GM18517 (cell line): ENCODE measurements around the gene DCLK1.
"Not testable (repeated sequence)": the region's sequence is repeated elsewhere in the genome, so short reads cannot be mapped to it uniquely, and the experiment has no call there.

ENCODE experiments used
- ATAC-seq: cut with Tn5 transposase; IDR thresholded peaks from one replicate; pipeline ENCODE4 v1.9.1; 2021; ENCODE audit warnings: mild to moderate bottlenecking, moderate library complexity; ENCODE audit not compliant: unreplicated experiment

DCLK1 gene

DNA sequence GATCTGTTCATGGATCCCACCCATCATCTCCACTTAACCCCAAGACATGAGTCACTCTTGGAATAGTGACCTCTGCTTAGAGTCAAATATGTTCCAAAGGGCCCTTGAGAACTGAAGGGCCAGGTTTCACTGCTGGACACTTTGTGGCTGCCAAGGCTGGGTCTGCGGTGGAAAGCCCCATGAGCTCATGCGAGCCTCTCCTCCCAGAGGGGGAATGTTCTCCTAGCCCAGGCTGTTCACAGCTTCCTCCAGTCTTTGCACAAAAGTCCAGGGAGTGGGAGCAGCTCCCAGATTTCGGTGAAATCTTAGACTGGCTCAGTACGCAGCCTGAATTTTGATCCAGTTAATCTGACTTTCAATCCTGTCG, 732 bp upstream of the DCLK1 start:
- no peak for ATAC-seq

DNA sequence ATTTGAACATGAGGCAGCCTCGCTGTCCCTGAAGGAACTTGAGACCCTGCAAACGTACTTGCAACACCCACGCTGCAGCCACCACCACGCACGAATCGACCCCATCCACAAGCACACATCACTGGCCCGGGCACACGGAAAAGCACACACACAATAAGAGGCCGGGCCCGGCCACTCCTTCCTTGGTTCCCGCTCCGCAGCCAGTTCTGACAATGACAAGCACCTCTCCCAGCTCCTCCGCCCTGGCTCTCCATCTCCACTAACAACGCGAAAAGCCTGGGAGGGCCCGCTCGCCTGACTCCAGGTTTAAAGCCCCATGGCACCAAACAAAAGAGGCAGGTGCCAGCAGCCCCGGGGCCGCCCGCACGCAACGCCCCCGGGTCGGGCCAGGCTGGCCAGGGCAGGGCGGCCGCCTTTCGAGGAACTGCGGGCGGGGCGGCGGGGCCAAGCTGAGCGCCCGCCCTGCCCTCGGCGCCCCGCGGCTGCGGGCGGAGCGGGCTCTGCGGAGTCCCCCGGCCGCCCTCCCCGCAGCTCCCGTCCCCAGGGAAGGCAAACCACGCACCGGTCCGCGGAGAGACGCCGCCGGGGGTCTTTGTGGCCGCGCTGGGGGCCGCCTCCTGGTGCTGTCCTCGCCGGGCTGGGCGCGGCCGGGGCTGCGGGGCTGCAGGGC, 495 bp downstream of the DCLK1 start:
- no peak for ATAC-seq

DNA sequence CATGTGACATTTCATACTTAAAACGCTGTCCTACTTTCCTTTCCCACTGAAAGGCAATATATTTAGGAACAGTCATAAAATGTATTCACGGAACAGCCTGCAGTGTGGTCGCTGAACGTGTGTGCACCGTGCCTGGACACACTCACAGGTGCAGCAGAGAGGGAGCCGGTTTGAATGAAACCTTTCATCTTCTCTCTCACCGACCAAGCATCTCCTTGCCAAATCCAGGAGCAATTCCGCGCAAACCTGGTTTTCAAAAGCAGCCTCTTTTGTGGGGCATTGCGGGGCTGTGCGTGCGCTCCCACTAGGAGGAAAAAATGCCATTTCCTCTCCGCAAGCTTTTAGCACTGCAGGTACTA, 1.0 kb downstream of the DCLK1 start:
- no peak for ATAC-seq

DNA sequence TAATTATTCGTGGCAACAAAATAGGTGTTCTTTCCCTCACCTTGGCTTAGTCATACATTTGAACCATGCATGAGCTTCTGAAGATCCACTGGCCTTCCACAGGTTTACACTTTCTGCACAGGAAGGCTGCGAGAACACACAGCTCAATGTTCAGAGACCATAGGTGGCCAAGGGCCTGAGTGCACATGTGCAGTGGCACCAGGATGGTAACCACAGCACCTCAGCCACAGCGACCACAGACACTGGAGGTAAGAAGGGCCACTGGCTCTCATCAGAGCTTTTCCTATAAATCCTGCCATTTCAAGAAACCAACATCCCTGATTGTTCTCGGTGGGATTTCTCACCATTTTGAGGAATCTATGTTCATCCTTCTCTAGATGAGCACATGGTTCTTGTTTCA, 1.6 kb downstream of the DCLK1 start:
- ATAC-seq: no peak

DNA sequence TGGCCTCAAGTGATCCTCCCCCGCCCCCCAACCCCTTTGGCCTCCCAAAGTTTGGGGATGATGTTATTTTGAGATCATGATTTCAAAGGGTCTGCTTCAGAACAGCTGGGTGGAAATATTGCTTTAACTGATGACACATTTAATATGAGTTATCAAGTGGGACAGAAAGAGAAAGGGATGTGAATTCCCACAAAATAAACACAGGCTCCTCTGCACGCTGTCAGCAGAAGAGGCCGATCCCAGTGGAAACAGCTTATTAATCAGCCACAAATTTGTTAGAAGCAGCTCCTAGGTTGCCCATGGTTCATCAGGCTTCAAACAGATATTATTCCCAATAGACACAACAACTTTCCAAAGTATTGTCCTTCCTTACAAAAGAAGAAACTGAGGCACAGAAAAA, 4.7 kb downstream of the DCLK1 start:
- no peak for ATAC-seq

DNA sequence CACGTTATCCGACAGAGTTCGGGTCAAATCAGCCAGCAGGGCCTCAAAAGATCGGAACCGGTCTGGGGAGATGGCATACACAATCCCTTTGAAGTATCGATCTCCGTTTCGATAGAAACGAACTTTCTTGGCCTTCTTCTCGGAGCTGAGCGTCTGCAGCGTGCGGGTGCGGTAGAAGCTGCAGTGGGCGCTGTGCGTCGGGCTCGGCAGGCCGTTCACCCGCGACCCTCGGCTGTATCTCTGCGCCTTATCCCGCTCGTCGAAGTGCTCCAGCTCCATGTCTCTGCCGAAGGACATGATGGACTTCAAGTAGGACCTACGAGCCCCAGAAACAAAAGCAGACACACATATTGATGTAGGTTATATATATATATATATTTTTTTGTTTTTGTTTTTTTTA, 5.3 kb downstream of the DCLK1 start:
- ATAC-seq: no peak

DNA sequence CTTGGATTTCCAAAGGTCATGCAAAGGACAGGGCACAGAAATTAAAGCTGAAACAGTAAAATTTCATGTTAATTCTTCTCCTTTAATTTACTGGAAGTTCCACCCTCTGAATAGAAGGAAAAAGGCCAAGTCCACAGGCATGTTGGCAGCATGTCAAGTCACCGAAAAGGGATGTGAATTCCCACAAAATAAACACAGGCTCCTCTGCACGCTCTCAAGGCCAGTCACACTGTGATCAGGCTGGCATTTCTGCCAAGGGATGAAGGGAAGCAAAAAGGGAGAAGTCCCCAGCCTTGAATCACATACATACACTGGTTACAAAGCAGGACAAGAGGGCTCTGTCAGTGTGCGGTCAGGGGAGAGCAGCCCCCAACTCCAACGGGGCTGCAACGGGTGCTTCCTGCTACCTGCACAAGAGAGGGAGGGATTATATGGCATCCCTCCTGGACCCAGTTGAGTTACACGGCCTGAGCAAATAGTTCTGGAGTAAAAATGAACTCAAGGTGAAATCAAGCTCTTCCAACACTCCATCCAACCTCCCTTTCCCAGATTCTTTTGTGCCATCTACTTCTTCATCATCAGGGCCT, 6.9 kb downstream of the DCLK1 start:
- ATAC-seq: no peak

DNA sequence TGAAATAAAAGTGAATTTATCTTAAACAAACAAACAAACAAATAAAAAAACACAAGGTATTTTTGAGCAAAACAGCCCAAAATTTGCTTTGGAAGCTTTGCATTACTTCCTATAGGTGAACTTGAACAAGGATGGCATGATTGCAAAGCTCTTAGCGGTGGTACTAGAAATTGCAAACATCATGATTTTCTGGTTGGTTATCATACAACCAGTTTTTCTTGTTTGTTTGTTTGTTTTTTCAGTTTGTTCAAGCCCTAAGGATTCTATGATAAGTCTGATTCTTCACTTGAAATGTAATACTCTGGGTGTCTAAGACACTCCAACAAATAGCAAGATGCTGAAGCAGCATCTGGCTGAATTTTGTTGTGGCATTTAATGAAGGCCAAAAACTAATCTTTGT, 15.9 kb downstream of the DCLK1 start:
- ATAC-seq: no peak

DNA sequence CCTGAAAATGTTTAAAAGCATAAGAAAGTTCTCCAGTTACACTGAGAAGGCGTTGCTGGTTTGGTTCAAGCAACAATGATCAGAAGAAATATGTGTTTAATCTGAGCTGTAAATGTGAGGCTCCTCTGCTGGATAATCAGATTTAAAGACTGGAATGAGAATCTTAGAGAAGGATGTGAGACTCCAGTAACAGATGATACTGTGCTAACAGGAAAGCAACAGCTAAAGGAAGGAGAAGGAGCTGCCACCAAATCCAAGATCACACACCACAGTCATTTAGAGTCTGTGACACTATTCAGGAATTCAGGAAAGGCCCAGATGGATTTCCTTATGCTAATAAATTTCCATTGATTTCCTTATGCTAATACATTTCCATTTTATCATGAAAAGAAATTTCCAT, 16.9 kb downstream of the DCLK1 start:
- ATAC-seq: no peak

DNA sequence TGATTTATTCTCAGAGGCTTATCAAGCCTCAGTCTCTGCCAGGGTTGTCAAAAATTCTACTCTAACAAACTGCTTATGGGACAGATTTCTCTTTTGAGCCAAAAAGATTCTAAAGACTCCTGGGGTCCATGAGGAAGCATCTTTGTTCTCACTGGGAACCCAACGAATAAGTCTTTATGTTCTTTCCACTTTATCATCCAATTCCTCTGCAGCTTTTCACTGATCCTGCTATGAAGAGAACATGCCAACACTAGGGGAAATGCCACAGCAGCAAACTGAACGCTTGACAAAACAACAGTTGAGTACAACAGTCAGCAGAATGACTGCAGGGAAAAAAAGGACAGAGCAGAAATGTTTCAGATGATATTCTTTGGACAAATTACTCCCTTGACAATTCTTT, 22.2 kb downstream of the DCLK1 start:
- no peak for ATAC-seq

DNA sequence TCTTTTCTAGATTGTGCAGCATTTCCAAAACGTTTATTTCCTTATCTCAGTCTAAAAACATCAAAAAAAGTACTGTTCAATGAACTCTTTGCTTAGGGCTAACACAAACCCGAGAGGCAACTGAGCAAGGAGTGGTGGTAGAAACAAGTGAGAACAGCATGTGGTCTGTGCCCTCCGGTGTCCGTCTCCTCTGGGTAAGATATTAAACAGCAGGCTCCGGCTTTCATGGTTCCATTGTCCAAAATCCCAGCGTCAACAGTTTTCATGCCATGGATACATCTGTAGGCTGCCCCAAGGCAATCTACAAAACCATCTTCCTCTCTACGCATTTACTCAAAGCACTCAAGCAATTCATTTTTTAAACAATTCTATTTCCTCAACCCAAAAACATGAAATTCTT, 22.8 kb downstream of the DCLK1 start:
- ATAC-seq: no peak

DNA sequence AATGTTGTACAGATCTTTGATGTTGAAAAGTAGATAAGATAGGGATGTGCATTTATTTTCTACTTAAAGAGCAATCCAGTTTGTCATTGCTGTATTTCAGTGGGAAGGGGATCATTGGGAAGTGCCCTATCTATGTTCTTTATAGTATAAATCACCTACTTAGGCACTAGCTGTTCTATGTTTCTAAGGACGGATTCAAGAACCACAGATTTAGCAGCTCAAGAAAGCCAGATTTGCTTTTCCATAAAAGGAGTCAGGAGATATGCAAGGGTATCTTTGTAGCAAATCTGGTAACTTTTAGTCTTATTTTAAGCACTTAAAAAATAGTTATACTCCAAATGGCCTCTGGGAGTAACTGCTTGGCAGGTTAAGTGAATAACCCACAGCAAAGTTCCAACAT, 23.7 kb downstream of the DCLK1 start:
- ATAC-seq: no peak

DNA sequence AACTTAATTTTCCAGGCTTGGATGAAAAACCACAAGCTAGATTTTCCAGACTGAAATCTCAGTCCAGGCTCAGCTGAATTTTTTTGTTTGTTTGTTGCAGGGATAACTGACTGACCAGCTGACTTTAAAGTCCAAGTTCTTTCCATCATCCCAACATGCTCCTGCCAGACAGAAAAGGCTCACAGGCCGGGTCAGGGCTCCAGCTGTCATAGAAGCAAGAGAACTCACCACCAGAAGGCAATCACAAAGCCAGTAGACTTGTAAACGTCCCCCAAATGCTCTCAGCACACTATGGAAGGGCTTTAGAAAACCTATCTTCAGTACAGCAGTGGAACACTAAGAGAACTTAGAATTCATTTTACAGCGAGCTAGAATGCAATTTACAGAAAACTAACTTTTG, 25.5 kb downstream of the DCLK1 start:
- ATAC-seq: no peak

DNA sequence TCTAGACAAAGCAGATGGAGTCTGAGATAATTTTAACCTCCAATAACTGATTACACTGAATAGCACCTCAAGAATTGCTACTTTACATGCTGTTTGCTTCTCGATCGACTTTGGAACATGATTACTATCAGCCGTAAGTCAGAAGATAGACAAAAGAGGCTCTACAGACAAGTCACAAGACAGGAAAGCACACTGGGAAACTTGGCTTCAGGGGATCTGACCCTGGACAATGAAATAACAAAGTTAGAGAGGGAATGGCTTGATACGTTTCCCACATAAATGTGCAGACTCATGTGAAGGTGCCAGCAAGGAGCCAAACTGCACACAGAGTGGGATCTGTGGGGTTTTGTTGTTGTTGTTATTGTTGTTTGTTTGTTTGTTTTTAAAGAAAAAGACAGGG, 28.5 kb downstream of the DCLK1 start:
- no peak for ATAC-seq

DNA sequence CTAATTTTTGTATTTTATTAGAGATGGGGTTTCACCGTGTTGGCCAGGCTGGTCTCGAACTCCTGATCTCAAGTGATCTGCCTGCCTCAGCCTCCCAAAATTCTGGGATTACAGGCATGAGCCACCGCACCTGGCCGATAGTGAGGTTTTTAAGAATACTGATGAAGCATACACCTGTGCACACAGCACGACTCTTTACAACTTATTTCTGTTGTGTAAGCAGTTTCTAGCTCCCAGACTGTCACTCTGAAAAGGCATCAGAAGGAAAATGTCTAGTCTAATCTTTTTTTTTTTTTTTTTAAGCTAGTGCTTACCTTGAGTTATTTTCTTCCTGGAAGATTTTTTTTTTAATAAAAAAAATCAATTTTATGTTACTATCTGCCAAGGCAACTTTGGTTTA, 29.3 kb downstream of the DCLK1 start:
- ATAC-seq: not testable (repeated sequence)

DNA sequence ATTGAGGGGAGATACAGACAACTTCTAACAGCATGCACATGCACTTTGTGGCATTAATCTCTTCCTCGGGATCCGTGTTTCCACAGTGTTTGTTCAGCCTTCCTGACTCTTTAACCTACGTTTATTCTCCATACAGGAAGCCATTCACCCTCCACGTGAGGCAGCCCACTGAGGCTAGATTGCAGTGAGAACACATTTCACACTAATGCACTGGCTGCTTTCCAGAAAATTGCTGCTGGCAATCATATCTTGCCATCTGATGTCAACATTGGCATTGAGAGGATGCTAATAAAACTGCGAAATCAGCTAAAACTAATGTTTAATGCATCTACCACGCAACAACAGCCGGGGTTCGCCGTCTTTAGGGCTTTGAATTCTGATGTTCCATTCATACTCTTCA, 30.0 kb downstream of the DCLK1 start:
- no peak for ATAC-seq

DNA sequence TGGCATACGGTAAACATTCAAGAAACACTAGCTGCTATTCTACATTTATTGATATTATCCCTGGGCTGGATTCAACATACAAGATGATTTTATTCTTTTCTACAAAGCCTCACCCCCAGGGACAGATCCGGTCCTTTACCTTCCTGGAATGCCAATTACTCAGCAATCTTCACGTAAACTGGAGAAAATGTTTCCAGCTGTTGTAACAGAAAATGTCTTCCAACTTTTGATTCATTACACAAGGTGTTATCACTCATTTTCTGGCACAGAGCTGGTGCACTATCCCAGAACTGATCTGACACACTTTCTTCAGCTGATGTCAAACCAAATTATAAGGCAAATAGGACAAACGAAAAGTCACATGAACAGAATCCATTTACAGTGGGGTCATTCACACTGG, 33.1 kb downstream of the DCLK1 start:
- no peak for ATAC-seq

DNA sequence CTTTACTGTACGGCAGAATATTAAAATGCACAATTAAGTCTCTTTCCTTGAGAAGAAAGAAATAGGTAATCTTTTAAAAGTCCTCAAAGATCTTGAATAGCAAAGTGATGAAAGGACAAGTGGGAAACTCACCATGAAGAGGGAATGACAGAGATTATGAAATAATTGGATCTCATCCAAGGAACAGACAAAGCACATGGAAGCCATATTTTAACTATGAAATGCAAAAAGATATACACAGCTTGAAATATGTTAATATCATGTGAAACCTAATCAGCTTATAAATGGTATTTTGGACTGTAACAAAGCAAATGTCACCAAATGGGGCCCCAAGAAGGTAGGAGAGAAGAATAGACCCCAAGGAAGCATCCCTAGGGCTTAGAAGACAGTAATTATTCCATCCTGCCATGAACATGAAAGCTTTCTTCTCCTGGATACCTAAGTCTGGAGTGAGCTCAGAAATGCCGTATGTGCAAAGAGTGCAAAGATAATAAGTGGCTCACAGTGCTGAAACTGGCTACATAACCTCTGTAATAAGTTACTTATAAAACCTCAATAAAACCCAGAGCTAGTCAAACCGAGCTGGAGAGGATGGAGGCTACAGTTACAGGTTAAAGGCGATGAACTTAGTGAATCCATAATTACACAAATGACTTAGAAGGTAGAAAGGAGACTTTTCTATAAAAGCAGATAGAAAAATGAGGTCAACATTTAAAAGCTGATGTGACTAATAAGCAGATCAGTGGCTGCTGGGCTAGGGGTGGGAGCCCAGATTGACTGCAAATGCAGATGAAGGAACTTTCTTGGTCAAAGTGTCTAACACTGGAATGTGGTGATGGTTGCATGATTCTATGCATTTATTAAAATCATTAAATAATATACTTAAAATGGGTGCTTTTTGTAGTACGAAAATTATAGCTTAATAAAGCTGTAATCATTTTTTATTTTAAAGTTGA, 34.4 kb downstream of the DCLK1 start:
- no peak for ATAC-seq

DNA sequence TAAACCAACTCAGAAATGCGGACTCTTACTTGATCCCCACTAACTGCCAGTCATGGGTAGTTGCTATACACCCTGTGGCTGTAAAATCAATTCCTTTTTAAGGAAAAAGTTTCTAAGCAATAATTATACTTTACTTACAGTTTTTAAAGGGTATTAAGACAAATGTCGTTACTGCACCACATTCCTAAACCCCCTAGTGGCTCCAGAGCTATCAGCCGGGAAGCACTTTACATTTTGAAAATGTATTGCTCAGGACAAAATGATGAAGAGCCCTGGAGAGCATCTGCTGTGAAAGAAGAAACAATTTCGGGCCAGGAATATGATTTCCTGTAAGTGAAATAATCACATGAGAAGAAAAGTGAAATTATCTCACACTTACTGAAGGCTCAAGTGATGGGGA, 36.7 kb downstream of the DCLK1 start:
- ATAC-seq: no peak

DNA sequence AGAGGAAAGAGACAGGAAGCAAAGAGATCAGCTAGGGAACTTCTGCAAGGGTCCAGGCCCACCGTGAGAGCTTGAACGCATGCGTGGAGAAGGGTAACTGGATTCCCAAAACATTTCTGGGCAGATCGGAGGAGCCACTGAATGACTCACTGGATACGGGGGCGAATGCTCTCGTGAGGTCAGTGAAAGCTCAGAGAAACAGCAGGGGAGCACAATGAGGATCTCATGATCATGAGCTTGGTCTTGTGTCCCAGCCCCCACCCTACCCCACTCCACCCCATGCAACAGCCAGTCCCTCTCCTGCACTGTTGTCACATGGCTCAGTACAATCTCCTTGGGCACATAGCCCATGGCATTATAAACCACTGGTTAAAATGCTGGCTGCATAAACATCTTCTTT, 40.6 kb downstream of the DCLK1 start:
- no peak for ATAC-seq

DNA sequence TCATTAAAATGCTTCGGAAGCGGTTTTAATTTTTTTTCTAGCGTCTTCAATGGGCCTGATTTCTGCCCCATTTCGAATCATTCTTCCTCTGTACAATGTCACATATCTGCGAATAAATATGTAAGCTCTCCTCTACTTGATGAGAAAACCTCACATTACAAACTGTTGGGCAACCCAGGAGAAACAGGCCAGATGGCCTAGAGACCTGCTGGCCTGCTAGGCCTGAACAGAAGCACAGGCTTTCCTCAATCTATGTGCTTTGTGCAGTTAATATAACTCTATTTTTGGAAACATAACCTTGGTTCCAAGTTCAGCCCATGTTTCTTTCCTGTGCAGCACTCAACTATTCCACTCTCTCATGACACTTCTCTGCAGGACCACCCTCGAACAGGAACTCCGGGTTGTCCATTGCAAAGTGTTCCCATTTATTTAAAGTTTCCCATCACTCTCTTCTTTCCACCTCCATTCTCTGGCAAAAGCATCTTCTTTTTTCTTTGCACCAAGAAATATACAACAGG, 42.0 kb downstream of the DCLK1 start:
- ATAC-seq: no peak

DNA sequence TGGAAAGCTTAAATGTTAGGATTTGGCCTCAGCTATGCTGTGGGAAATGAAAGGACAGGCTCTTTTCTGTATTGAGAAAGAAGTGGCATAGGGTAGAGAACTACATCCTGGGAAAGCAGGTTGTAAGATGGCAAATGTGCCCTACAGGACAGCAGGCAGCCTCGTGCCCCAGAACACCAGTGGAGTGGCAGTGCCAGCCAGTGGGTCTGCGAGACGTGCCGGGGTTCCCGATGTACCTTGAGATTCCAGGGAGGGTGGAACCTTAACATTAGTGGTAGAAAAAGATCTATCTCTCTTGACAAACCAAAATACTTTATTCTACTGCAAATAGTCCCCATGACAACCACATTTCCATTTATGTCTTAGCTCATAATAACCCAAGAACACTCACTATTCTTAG, 42.7 kb downstream of the DCLK1 start:
- no peak for ATAC-seq
